ENCODE measurements around the gene TMIGD1. TPM values are rescaled to one million over a fixed set of nuclear protein-coding genes. Genes with fewer than 3 reads are reported as not detected.

Gene TMIGD1
- total and polyA plus RNA-seq, 12 donors: not detected

- Histone ChIP-seq H3K4me1 (peaks cover 4 to 20% (median 15%) of the 10 kb centered on the region in 9 donors), H3K27ac (no peak overlapping the region), H3K36me3 (peaks cover 0 to 48% (median 30%) of the 10 kb centered on the region in 9 donors), H3K4me3 (peak overlapping the region in 2 of 10 donors; percentile 79 to 97), H3K27me3 (no peaks in the 10 kb centered on the region), H3K9me3 (no peaks in the 10 kb centered on the region)
- ATAC-seq (no peak), DNase-seq (no peak)
- WGBS, 2 donors: 91 to 92% methylated on average over 2 of the region's 2 CpGs
- no peak for TF ChIP-seq CTCF (IDR thresholded peaks at IDR 0.05)
- intact Hi-C loops (cut with DNase I): loop anchor here in 1 of 10 donors (10.0 kb wide), 1 partner anchor 85 kb away; the partner anchor contains the start of gene CPD
Observed at GRCh38 chr17:30290077-30290476, 43.8 kb downstream of the TMIGD1 start.

- Histone ChIP-seq H3K36me3 (peaks cover 0 to 96% (median 24%) of the 10 kb centered on the region in 9 donors), H3K27ac (no peak overlapping the region), H3K4me3 (no peak overlapping the region), H3K27me3 (no peaks in the 10 kb centered on the region), H3K9me3 (no peaks in the 10 kb centered on the region), H3K4me1 (peaks cover 0 to 14% (median 0%) of the 10 kb centered on the region in 9 donors)
- intact Hi-C loops (cut with DNase I): loop anchor here in 6 of 10 donors (2.0 to 10.0 kb wide), 6 partner anchors 152 to 177 kb away; no protein-coding TSS in a partner anchor
- no peak for TF ChIP-seq CTCF (IDR thresholded peaks at IDR 0.05)
- DNase-seq (no peak), ATAC-seq (no peak)
Observed at GRCh38 chr17:30279156-30279555, 54.7 kb downstream of the TMIGD1 start.

- DNase-seq: peak in 1 of 2 donors; percentile 14
- peak in 8 of 9 donors; percentile 26 to 69 (median 54) for TF ChIP-seq CTCF (IDR thresholded peaks at IDR 0.05)
- Histone ChIP-seq H3K27me3 (no peaks in the 10 kb centered on the region), H3K9me3 (no peaks in the 10 kb centered on the region), H3K4me1 (peaks cover 0 to 14% (median 0%) of the 10 kb centered on the region in 9 donors), H3K27ac (no peak overlapping the region), H3K4me3 (no peak overlapping the region), H3K36me3 (peaks cover 0 to 96% (median 35%) of the 10 kb centered on the region in 9 donors)
- intact Hi-C loops (cut with DNase I): loop anchor here in 6 of 10 donors (2.0 to 10.0 kb wide), 6 partner anchors 151 to 176 kb away; no protein-coding TSS in a partner anchor
- ATAC-seq: peak in 7 of 8 donors; percentile 52 to 81 (median 69)
Observed at GRCh38 chr17:30278032-30278431, 55.8 kb downstream of the TMIGD1 start.

- H3K4me1 ChIP-seq: peaks cover 0 to 14% (median 0%) of the 10 kb centered on the region in 9 donors
- no peaks in the 10 kb centered on the region for H3K27me3 ChIP-seq
- no peak overlapping the region for H3K27ac ChIP-seq
- intact Hi-C loops (cut with DNase I): loop anchor here in 7 of 10 donors (2.0 to 10.0 kb wide), 6 partner anchors 149 to 174 kb away; no protein-coding TSS in a partner anchor
- H3K36me3 ChIP-seq: peaks cover 0 to 96% (median 48%) of the 10 kb centered on the region in 9 donors
- no peaks in the 10 kb centered on the region for H3K9me3 ChIP-seq
- DNase-seq (no peak), ATAC-seq (no peak)
- 90 to 92% methylated on average over 2 of the region's 2 CpGs for WGBS, 2 donors
- no peak for TF ChIP-seq CTCF (IDR thresholded peaks at IDR 0.05)
- no peak overlapping the region for H3K4me3 ChIP-seq
Observed at GRCh38 chr17:30275911-30276310, 57.9 kb downstream of the TMIGD1 start.
